Measurements from ENCODE around the gene UBXN4.

DNA sequence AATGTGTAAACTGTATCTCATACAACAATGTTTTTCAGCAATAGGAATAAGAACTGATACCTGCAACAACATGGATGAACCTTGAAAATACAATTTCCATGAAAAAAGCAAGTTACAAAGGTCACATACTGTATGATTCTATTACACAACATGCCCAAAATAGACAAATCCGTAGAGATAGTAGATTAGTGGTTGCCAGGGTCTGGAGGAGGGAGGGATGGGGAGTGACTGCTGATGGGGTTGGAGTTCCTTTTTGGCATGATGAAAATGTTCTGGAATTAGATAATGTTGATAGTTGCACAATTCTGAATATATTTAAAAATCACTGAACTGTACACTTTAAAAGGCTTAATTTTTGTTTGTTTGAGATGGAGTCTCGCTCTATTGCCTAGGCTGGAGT lies 33.8 kb downstream of the UBXN4 start:
- TF ChIP-seq, protein P1, sequence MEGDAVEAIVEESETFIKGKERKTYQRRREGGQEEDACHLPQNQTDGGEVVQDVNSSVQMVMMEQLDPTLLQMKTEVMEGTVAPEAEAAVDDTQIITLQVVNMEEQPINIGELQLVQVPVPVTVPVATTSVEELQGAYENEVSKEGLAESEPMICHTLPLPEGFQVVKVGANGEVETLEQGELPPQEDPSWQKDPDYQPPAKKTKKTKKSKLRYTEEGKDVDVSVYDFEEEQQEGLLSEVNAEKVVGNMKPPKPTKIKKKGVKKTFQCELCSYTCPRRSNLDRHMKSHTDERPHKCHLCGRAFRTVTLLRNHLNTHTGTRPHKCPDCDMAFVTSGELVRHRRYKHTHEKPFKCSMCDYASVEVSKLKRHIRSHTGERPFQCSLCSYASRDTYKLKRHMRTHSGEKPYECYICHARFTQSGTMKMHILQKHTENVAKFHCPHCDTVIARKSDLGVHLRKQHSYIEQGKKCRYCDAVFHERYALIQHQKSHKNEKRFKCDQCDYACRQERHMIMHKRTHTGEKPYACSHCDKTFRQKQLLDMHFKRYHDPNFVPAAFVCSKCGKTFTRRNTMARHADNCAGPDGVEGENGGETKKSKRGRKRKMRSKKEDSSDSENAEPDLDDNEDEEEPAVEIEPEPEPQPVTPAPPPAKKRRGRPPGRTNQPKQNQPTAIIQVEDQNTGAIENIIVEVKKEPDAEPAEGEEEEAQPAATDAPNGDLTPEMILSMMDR (conservative IDR thresholded peaks at IDR 0.05; ENCODE audit: low read length): no peak
- TF ChIP-seq EZH2phosphoT487 (IDR thresholded peaks at IDR 0.05; ENCODE audit: borderline replicate concordance): no peak

Data from Loucy (cell line).